Natural killer cell (primary cell): ENCODE data around the gene SLC9A1. TPM values are rescaled to one million over a fixed set of nuclear protein-coding genes. Genes with fewer than 3 reads are reported as not detected.

ENCODE experiments used
- ATAC-seq, 3 donors: fragments of 150-1000 bp in 2 of 3; fragments of 200-7000 bp in 1 of 3; cut with Tn5 transposase; 1 replicate in 1 of 3; 2 replicates in 2 of 3; pipeline ENCODE4 v1.10.0; 2021; ENCODE audit warnings: mild to moderate bottlenecking in 2 of 3, moderate library complexity in 2 of 3
- DNase-seq, 2 donors: peaks; one replicate each; pipeline versions ENCODE4 v3.0.0 to v3.0.0-alpha.2; 2013 to 2021; ENCODE audit warnings: mixed read lengths in 1 of 2
- H3K27ac ChIP-seq: one replicate; pipeline ENCODE4 v1.5.1; 2013; ENCODE audit warnings: mild to moderate bottlenecking, low read length
- H3K27me3 ChIP-seq: one replicate; pipeline ENCODE4 v1.6.1; 2013; ENCODE audit warnings: low read length; ENCODE audit not compliant: control insufficient read depth, insufficient read depth
- H3K36me3 ChIP-seq: one replicate; pipeline ENCODE4 v1.6.1; 2013; ENCODE audit warnings: low read length; ENCODE audit not compliant: control insufficient read depth, insufficient read depth
- H3K4me1 ChIP-seq: one replicate; pipeline ENCODE4 v1.6.1; 2013; ENCODE audit warnings: low read length; ENCODE audit not compliant: control insufficient read depth, insufficient read depth
- H3K4me3 ChIP-seq: one replicate; pipeline ENCODE4 v1.5.1; 2013; ENCODE audit warnings: low read length
- H3K9me3 ChIP-seq: one replicate; pipeline ENCODE4 v1.6.1; 2013; ENCODE audit warnings: low read length; ENCODE audit not compliant: control insufficient read depth, insufficient read depth
- H3K27ac Mint-ChIP-seq, 2 donors: one replicate each; pipeline ENCODE4 v1.8.0; 2022; ENCODE audit warnings: mild to moderate bottlenecking in 2 of 2, mixed read lengths in 2 of 2, moderate library complexity in 1 of 2
- H3K27me3 Mint-ChIP-seq, 2 donors: one replicate each; pipeline ENCODE4 v1.8.0; 2022; ENCODE audit warnings: low read depth in 2 of 2, mixed read lengths in 2 of 2
- H3K36me3 Mint-ChIP-seq: one replicate; pipeline ENCODE4 v1.8.0; 2022; ENCODE audit warnings: mixed read lengths
- H3K4me1 Mint-ChIP-seq, 2 donors: one replicate each; pipeline ENCODE4 v1.8.0; 2022; ENCODE audit warnings: mixed read lengths in 2 of 2
- H3K4me3 Mint-ChIP-seq: one replicate; pipeline ENCODE4 v1.8.0; 2022; ENCODE audit warnings: mild to moderate bottlenecking, moderate library complexity, mixed read lengths
- H3K9me3 Mint-ChIP-seq, 2 donors: one replicate each; pipeline ENCODE4 v1.8.0; 2022; ENCODE audit warnings: mixed read lengths in 2 of 2
- CTCF ChIP-seq: fragments of 200-600 bp; IDR thresholded peaks from one replicate; pipeline ENCODE4 v1.8.0; 2022; ENCODE audit warnings: antibody characterized with exemption
- WGBS: methylation state at CpG from one replicate; pipeline ENCODE4 v1.1.7; 2013; ENCODE audit warnings: missing lambda C conversion rate; ENCODE audit not compliant: insufficient coverage; 5-methylcytosine and 5-hydroxymethylcytosine counted together
- intact Hi-C: fragments of 100-400 bp; cut with micrococcal nuclease; formaldehyde crosslinking; loops from one replicate; pipeline ENCODE4 v1.14.2; 2022
- total RNA-seq, 4 donors: library from RNA; stranded (reverse); fragments of 120-200 nt in 1 of 4; gene quantifications; one replicate each; pipeline versions ENCODE4 v1.2.3 to v1.2.4, GENCODE V29; 2013 to 2022

The SLC9A1 gene
- total RNA-seq, 3 donors from 2014 or later (not counting 1 experiment from before 2014, with no cell fraction given) = 26.5 to 37.4 (median 29.4) TPM

GRCh38 chr1:27138927-27139326 is 16.0 kb downstream of the SLC9A1 start:
- no peaks in the 10 kb centered on the region for H3K36me3 Mint-ChIP-seq
- peak overlapping the region; percentile 99 to 100 for H3K27ac Mint-ChIP-seq
- Histone ChIP-seq H3K27me3 (no peaks in the 10 kb centered on the region), H3K4me3 (no peak overlapping the region), H3K9me3 (no peaks in the 10 kb centered on the region), H3K4me1 (peaks cover 26% of the 10 kb centered on the region), H3K27ac (no peak overlapping the region), H3K36me3 (no peaks in the 10 kb centered on the region)
- ATAC-seq (no peak), DNase-seq (no peak)
- H3K4me3 Mint-ChIP-seq = no peak overlapping the region
- TF ChIP-seq CTCF = no peak
- H3K27me3 Mint-ChIP-seq = no peaks in the 10 kb centered on the region
- peaks cover 47 to 56% of the 10 kb centered on the region in 2 donors for H3K4me1 Mint-ChIP-seq
- 95% methylated on average over 6 of the region's 6 CpGs for WGBS
- intact Hi-C loops = no loop called here
- no peaks in the 10 kb centered on the region for H3K9me3 Mint-ChIP-seq

DNA sequence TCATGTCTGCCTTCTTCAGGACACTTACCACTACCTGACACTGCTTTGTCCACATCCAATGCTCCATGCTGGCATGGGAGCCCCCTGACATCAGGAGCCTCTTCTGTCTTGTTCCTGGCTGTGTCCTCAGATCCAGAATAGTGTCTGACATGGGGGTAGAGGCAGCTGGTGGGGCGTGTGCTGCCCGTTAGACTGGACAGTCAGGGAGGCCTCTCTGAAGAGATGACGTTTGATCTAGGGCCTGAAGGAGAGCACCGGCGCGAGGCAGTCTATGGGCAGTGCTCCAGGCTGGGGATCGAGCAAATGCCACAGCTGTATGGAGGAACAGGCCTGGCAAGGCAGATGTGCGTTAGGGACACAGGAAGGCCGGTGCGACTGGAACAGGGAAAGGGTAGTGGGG is 16.6 kb downstream of the SLC9A1 start:
- 97% methylated on average over 10 of the region's 10 CpGs for WGBS
- ATAC-seq (no peak), DNase-seq (no peak)
- Histone ChIP-seq H3K27ac (peak overlapping the region; percentile 94), H3K36me3 (no peaks in the 10 kb centered on the region), H3K9me3 (no peaks in the 10 kb centered on the region), H3K4me1 (peaks cover 26% of the 10 kb centered on the region), H3K4me3 (no peak overlapping the region), H3K27me3 (no peaks in the 10 kb centered on the region)
- intact Hi-C loops = no loop called here
- Mint-ChIP-seq H3K36me3 (no peaks in the 10 kb centered on the region), H3K9me3 (no peaks in the 10 kb centered on the region), H3K4me1 (peaks cover 45 to 53% of the 10 kb centered on the region in 2 donors), H3K27ac (peak overlapping the region; percentile 99 to 100), H3K27me3 (no peaks in the 10 kb centered on the region), H3K4me3 (peak overlapping the region; percentile 54)
- TF ChIP-seq CTCF = no peak

DNA sequence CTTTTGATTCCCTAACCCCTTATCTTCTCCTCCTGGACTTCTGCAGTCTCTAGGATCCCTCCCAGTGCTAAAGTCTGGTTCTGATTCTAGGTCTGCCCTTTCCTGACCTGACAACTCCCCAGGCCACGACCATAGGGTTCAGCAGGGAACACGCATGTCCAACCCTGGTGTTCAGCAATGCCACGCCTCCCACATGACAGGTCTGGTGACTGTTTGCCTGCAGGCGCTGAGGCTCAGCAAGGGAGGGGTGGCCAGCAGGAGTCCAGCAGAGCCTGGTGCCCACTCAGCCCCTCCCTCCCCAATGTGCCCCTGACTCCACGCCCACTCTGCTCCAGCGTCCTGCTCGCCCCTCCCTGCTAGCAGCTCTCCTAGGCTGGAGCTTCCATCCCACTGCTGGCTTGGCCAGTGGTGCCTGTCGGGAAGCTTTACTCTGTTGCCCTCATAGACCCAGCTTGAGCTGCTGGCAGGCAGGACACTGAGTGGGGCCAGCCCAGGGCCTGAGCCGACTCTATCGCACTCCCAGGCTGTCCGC is 17.3 kb downstream of the SLC9A1 start:
- H3K9me3 Mint-ChIP-seq = no peaks in the 10 kb centered on the region
- Histone ChIP-seq H3K27ac (peak overlapping the region; percentile 94), H3K27me3 (no peaks in the 10 kb centered on the region), H3K36me3 (no peaks in the 10 kb centered on the region), H3K9me3 (no peaks in the 10 kb centered on the region), H3K4me3 (no peak overlapping the region), H3K4me1 (peaks cover 26% of the 10 kb centered on the region)
- no peak for TF ChIP-seq CTCF
- no peaks in the 10 kb centered on the region for H3K27me3 Mint-ChIP-seq
- no peaks in the 10 kb centered on the region for H3K36me3 Mint-ChIP-seq
- 78% methylated on average over 11 of the region's 11 CpGs for WGBS
- H3K4me1 Mint-ChIP-seq = peaks cover 37 to 45% of the 10 kb centered on the region in 2 donors
- peak overlapping the region; percentile 99 to 100 for H3K27ac Mint-ChIP-seq
- peak in 1 of 2 donors; percentile 33 for DNase-seq
- ATAC-seq = peak; percentile 24 to 33 (median 26)
- peak overlapping the region; percentile 90 for H3K4me3 Mint-ChIP-seq
- intact Hi-C loops = loop anchor here (1.0 kb wide), 1 partner anchor 18 kb away; the partner anchor contains the start of gene SLC9A1
